ENCODE results near the gene ASB3. TPM values are rescaled to one million over a fixed set of nuclear protein-coding genes. Genes with fewer than 3 reads are reported as not detected.

Gene ASB3
- total and polyA plus RNA-seq, 9 of the 15 experiments (the other 6 are each of a cell fraction or from before 2014, with no cell fraction given) = 13.6 to 35.3 (median 18.7) TPM

DNA sequence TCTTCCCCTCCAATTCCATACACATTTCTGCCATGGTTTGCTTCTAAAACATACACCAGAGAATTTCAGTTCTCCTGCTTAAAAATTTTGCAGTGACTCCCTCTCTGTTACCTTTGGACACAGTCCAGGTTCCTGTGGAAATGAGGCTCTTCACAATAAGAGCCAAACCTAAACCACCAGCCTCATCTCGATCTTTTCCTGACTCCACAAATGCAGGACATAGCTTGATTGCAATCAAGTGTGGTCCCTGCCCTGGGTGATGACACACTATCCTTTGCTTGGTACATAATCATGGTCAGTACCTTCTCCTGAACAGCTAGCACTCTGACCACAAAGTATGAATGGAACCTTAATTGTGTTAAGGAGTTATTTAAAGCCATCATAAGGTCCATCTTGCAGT is 154.0 kb downstream of the ASB3 start:
- Histone ChIP-seq H3K36me3 (ENCODE audit: control insufficient read depth, insufficient read depth, low read length) (no peaks in the 10 kb centered on the region), H2AFZ (ENCODE audit: low read depth, low read length) (no peak overlapping the region), H3K9ac (ENCODE audit: insufficient read depth in 1 of 2, low read depth in 2 of 2, low read length in 2 of 2) (no peak overlapping the region), H3K4me2 (ENCODE audit: insufficient read depth, low read length) (no peak overlapping the region), H4K20me1 (replicated peaks; ENCODE audit: control insufficient read depth, insufficient read depth, low read length) (no peaks in the 10 kb centered on the region), H3K27me3 (ENCODE audit: control insufficient read depth in 2 of 2, insufficient read depth in 2 of 2, low read length in 2 of 2) (0 out of 5 replicates have a peak, but pooled peaks cover 3 to 8% of the 10 kb centered on the region in 2 experiments), H3K4me1 (replicated peaks in 1 of 2; ENCODE audit: control insufficient read depth in 2 of 2, insufficient read depth in 2 of 2, low read length in 2 of 2) (no peaks in the 10 kb centered on the region), H3K79me2 (ENCODE audit: control insufficient read depth, insufficient read depth, low read length) (no peaks in the 10 kb centered on the region), H3K9me3 (replicated peaks; ENCODE audit: control insufficient read depth, insufficient read depth, low read depth, low read length) (no peaks in the 10 kb centered on the region), H3K9me1 (ENCODE audit: control insufficient read depth, insufficient read depth, low read length) (no peaks in the 10 kb centered on the region), H3K27ac (ENCODE audit: extremely low read depth, low read depth, low read length) (no peak overlapping the region), H3K4me3 (no peak overlapping the region)
- 0% methylated on average over 1 of the region's 1 CpG for WGBS (ENCODE audit: insufficient coverage, low coverage, missing lambda C conversion rate)
- intact Hi-C loops (cut with micrococcal nuclease) = no loop called here
- CTCF ChIA-PET (ENCODE audit: low intra/inter-chr PET ratio) = no interaction called here
- ATAC-seq = peak; percentile 47
- FAIRE-seq = no peak
- POLR2A ChIA-PET = no interaction called here
- DNase-seq (ENCODE audit: extremely low read depth in 1 of 4, low spot score in 3 of 4) = no peak
- no TSS peak for BruUV-seq (replicated peaks)
- TF ChIP-seq CEBPG (CRISPR knock-in tag; IDR thresholded peaks at IDR 0.05) (no peak), CEBPG (tag; conservative IDR thresholded peaks at IDR 0.05 in 1 of 2, IDR thresholded peaks at IDR 0.05 in 1 of 2) (peak; percentile 54 to 74), ZNF12 (CRISPR knock-in tag; IDR thresholded peaks at IDR 0.05) (no peak)
- in situ Hi-C loops (cut with MboI) = no loop called here

- Histone ChIP-seq H3K9ac (ENCODE audit: insufficient read depth in 1 of 2, low read depth in 2 of 2, low read length in 2 of 2) (no peak overlapping the region), H3K4me2 (ENCODE audit: insufficient read depth, low read length) (no peak overlapping the region), H3K4me1 (replicated peaks in 1 of 2; ENCODE audit: control insufficient read depth in 2 of 2, insufficient read depth in 2 of 2, low read length in 2 of 2) (no peaks in the 10 kb centered on the region), H3K9me3 (replicated peaks; ENCODE audit: control insufficient read depth, insufficient read depth, low read depth, low read length) (no peaks in the 10 kb centered on the region), H2AFZ (ENCODE audit: low read depth, low read length) (no peak overlapping the region), H3K9me1 (ENCODE audit: control insufficient read depth, insufficient read depth, low read length) (no peaks in the 10 kb centered on the region), H3K27me3 (ENCODE audit: control insufficient read depth in 2 of 2, insufficient read depth in 2 of 2, low read length in 2 of 2) (0 out of 5 replicates have a peak, but pooled peaks cover 3 to 8% of the 10 kb centered on the region in 2 experiments), H3K79me2 (ENCODE audit: control insufficient read depth, insufficient read depth, low read length) (no peaks in the 10 kb centered on the region), H4K20me1 (replicated peaks; ENCODE audit: control insufficient read depth, insufficient read depth, low read length) (no peaks in the 10 kb centered on the region), H3K4me3 (no peak overlapping the region), H3K36me3 (ENCODE audit: control insufficient read depth, insufficient read depth, low read length) (no peaks in the 10 kb centered on the region), H3K27ac (ENCODE audit: extremely low read depth, low read depth, low read length) (no peak overlapping the region)
- WGBS (ENCODE audit: insufficient coverage, low coverage, missing lambda C conversion rate) = 0% methylated on average over 4 of the region's 4 CpGs
- FAIRE-seq (no peak), DNase-seq (ENCODE audit: extremely low read depth in 1 of 4, low spot score in 3 of 4) (no peak), ATAC-seq (no peak)
- in situ Hi-C loops (cut with MboI) = no loop called here
- POLR2A ChIA-PET = interaction anchor here (0.6 to 0.7 kb wide), 2 partner anchors 23 to 72 kb away, joined by 4 read pairs; no protein-coding TSS in a partner anchor
- intact Hi-C loops (cut with micrococcal nuclease) = no loop called here
- BruUV-seq (replicated peaks) = no TSS peak
- CTCF ChIA-PET (ENCODE audit: low intra/inter-chr PET ratio) = no interaction called here
- TF ChIP-seq ZBTB12 (CRISPR knock-in tag; IDR thresholded peaks at IDR 0.05) (no peak), HMG20B (CRISPR knock-in tag; IDR thresholded peaks at IDR 0.05) (no peak), RERE (CRISPR knock-in tag; IDR thresholded peaks at IDR 0.05; ENCODE audit: borderline replicate concordance) (no peak), PTBP1 (IDR thresholded peaks at IDR 0.05; ENCODE audit: low read depth, low read length) (no peak)
- TF ChIP-seq, protein P1, sequence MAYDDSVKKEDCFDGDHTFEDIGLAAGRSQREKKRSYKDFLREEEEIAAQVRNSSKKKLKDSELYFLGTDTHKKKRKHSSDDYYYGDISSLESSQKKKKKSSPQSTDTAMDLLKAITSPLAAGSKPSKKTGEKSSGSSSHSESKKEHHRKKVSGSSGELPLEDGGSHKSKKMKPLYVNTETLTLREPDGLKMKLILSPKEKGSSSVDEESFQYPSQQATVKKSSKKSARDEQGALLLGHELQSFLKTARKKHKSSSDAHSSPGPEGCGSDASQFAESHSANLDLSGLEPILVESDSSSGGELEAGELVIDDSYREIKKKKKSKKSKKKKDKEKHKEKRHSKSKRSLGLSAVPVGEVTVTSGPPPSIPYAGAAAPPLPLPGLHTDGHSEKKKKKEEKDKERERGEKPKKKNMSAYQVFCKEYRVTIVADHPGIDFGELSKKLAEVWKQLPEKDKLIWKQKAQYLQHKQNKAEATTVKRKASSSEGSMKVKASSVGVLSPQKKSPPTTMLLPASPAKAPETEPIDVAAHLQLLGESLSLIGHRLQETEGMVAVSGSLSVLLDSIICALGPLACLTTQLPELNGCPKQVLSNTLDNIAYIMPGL (CRISPR knock-in tag; IDR thresholded peaks at IDR 0.05) = no peak
These were observed 154.7 kb downstream of the ASB3 start for GRCh38 chr2:53632126-53632460.
